Measurements from ENCODE around the gene CEACAM6. TPM values are rescaled to one million over a fixed set of nuclear protein-coding genes. Genes with fewer than 3 reads are reported as not detected.

CEACAM6 gene
- total RNA-seq, 2 donors from 2014 or later, result not detected

GRCh38 chr19:41726493-41726892 lies 28.8 kb upstream of the CEACAM6 start:
- ATAC-seq (ENCODE audit: insufficient number of reproducible peaks, low FRiP score, low read depth), result no peak
- no peaks in the 10 kb centered on the region for H3K27me3 ChIP-seq (replicated peaks; ENCODE audit: insufficient read depth)
- H3K27ac ChIP-seq, result no peak overlapping the region
- no peaks in the 10 kb centered on the region for H3K36me3 ChIP-seq
- H3K9me3 ChIP-seq, result no peaks in the 10 kb centered on the region
- no peaks in the 10 kb centered on the region for H3K4me1 ChIP-seq (ENCODE audit: control insufficient read depth in 1 of 2, low read depth in 2 of 2)
- TF ChIP-seq, protein P1, sequence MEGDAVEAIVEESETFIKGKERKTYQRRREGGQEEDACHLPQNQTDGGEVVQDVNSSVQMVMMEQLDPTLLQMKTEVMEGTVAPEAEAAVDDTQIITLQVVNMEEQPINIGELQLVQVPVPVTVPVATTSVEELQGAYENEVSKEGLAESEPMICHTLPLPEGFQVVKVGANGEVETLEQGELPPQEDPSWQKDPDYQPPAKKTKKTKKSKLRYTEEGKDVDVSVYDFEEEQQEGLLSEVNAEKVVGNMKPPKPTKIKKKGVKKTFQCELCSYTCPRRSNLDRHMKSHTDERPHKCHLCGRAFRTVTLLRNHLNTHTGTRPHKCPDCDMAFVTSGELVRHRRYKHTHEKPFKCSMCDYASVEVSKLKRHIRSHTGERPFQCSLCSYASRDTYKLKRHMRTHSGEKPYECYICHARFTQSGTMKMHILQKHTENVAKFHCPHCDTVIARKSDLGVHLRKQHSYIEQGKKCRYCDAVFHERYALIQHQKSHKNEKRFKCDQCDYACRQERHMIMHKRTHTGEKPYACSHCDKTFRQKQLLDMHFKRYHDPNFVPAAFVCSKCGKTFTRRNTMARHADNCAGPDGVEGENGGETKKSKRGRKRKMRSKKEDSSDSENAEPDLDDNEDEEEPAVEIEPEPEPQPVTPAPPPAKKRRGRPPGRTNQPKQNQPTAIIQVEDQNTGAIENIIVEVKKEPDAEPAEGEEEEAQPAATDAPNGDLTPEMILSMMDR (IDR thresholded peaks at IDR 0.05), result no peak
- H3K4me3 ChIP-seq, result no peak overlapping the region
- no peak for DNase-seq (ENCODE audit: low spot score)

DNA sequence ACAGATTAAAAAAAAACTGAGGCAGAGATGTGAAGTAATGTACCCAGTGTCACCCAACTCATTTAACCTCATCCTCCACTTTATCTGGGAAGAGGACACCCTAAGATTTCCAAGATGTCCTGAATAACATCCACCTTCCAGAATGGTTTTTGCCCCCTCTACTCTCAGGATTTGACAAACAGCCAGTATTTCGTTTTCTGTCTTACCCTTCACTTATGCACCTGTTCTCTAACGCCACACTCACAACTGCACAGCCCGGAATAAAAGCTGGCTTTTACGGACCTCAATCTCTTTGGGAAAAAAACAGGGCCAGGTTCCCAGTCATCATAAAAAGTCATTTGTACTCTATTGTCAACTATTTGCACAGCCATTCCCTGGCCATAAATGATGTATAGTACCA lies 21.2 kb upstream of the CEACAM6 start:
- no peak overlapping the region for H3K4me3 ChIP-seq
- TF ChIP-seq, protein P1 (IDR thresholded peaks at IDR 0.05), result no peak
- no peaks in the 10 kb centered on the region for H3K36me3 ChIP-seq
- no peaks in the 10 kb centered on the region for H3K27me3 ChIP-seq (replicated peaks; ENCODE audit: insufficient read depth)
- no peak overlapping the region for H3K27ac ChIP-seq
- ATAC-seq (ENCODE audit: insufficient number of reproducible peaks, low FRiP score, low read depth), result no peak
- DNase-seq (ENCODE audit: low spot score), result no peak
- no peaks in the 10 kb centered on the region for H3K9me3 ChIP-seq
- H3K4me1 ChIP-seq (ENCODE audit: control insufficient read depth in 1 of 2, low read depth in 2 of 2), result no peaks in the 10 kb centered on the region

- H3K36me3 ChIP-seq, result no peaks in the 10 kb centered on the region
- no peak overlapping the region for H3K4me3 ChIP-seq
- TF ChIP-seq, protein P1 (IDR thresholded peaks at IDR 0.05), result no peak
- DNase-seq (ENCODE audit: low spot score) (no peak), ATAC-seq (ENCODE audit: insufficient number of reproducible peaks, low FRiP score, low read depth) (no peak)
- H3K27ac ChIP-seq, result no peak overlapping the region
- H3K9me3 ChIP-seq, result no peaks in the 10 kb centered on the region
- no peaks in the 10 kb centered on the region for H3K27me3 ChIP-seq (replicated peaks; ENCODE audit: insufficient read depth)
- H3K4me1 ChIP-seq (ENCODE audit: control insufficient read depth in 1 of 2, low read depth in 2 of 2), result no peaks in the 10 kb centered on the region
Measured at GRCh38 chr19:41734585-41734984, 20.7 kb upstream of the CEACAM6 start.

GRCh38 chr19:41735071-41735600 lies 20.2 kb upstream of the CEACAM6 start:
- ATAC-seq (ENCODE audit: insufficient number of reproducible peaks, low FRiP score, low read depth) (no peak), DNase-seq (ENCODE audit: low spot score) (no peak)
- TF ChIP-seq, protein P1 (IDR thresholded peaks at IDR 0.05), result no peak
- Histone ChIP-seq H3K27ac (no peak overlapping the region), H3K9me3 (no peaks in the 10 kb centered on the region), H3K4me3 (no peak overlapping the region), H3K36me3 (no peaks in the 10 kb centered on the region), H3K4me1 (ENCODE audit: control insufficient read depth in 1 of 2, low read depth in 2 of 2) (no peaks in the 10 kb centered on the region), H3K27me3 (replicated peaks; ENCODE audit: insufficient read depth) (no peaks in the 10 kb centered on the region)

DNA sequence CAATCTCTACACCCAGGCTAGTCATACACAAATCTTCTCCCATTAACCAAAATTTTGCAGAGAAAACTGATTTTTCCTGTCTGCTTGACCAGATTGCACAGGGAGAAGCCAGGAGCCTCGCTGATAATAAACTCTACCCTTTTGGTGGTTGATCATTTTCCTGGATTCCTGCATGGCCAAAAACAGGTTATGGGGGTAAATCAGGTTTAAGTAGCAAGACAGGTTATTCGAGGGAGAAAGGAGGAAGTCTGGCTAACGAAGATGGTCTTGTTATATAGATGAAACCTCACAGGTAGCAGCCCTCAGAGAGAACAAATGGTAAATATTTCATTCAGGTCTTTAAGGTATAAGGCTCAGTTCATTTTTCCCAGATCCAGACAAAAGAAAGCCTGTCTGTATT lies 16.0 kb upstream of the CEACAM6 start:
- Histone ChIP-seq H3K4me1 (ENCODE audit: control insufficient read depth in 1 of 2, low read depth in 2 of 2) (no peaks in the 10 kb centered on the region), H3K9me3 (no peaks in the 10 kb centered on the region), H3K4me3 (no peak overlapping the region), H3K36me3 (no peaks in the 10 kb centered on the region), H3K27me3 (replicated peaks; ENCODE audit: insufficient read depth) (no peaks in the 10 kb centered on the region), H3K27ac (no peak overlapping the region)
- ATAC-seq (ENCODE audit: insufficient number of reproducible peaks, low FRiP score, low read depth) (no peak), DNase-seq (ENCODE audit: low spot score) (no peak)
- TF ChIP-seq, protein P1 (IDR thresholded peaks at IDR 0.05), result no peak
